IPS-18a (cell line): ENCODE data around the gene FRMD4A.
"Not testable (repeated sequence)": the region's sequence is repeated elsewhere in the genome, so short reads cannot be mapped to it uniquely, and the experiment has no call there.

Experiments
- H3K27ac ChIP-seq: one replicate; pipeline ENCODE4 v1.5.1; 2013; ENCODE audit warnings: low read length
- H3K27me3 ChIP-seq: one replicate; pipeline ENCODE4 v1.6.1; 2013; ENCODE audit warnings: mild to moderate bottlenecking, low read length; ENCODE audit not compliant: control insufficient read depth, insufficient read depth
- H3K36me3 ChIP-seq: one replicate; pipeline ENCODE4 v1.6.1; 2013; ENCODE audit warnings: low read depth, low read length; ENCODE audit not compliant: control insufficient read depth
- H3K4me1 ChIP-seq: one replicate; pipeline ENCODE4 v1.6.1; 2013; ENCODE audit warnings: low read depth, low read length; ENCODE audit not compliant: control insufficient read depth
- H3K4me3 ChIP-seq: one replicate; pipeline ENCODE4 v1.5.1; 2013; ENCODE audit warnings: low read length
- H3K9ac ChIP-seq: one replicate; pipeline ENCODE4 v1.6.1; 2013; ENCODE audit warnings: mild to moderate bottlenecking, low read length, moderate library complexity
- H3K9me3 ChIP-seq: one replicate; pipeline ENCODE4 v1.6.1; 2013; ENCODE audit warnings: low read depth, low read length; ENCODE audit not compliant: control insufficient read depth

The FRMD4A gene

GRCh38 chr10:14052931-14053330, 277.8 kb downstream of the FRMD4A start:
- H3K4me1 ChIP-seq = peaks cover 9% of the 10 kb centered on the region
- no peaks in the 10 kb centered on the region for H3K27me3 ChIP-seq
- no peak overlapping the region for H3K9ac ChIP-seq
- no peak overlapping the region for H3K27ac ChIP-seq
- no peaks in the 10 kb centered on the region for H3K36me3 ChIP-seq
- H3K4me3 ChIP-seq = no peak overlapping the region
- H3K9me3 ChIP-seq = no peaks in the 10 kb centered on the region

GRCh38 chr10:14050598-14050997, 280.1 kb downstream of the FRMD4A start:
- H3K9ac ChIP-seq = no peak overlapping the region
- H3K27ac ChIP-seq = no peak overlapping the region
- H3K9me3 ChIP-seq = no peaks in the 10 kb centered on the region
- no peaks in the 10 kb centered on the region for H3K27me3 ChIP-seq
- no peaks in the 10 kb centered on the region for H3K4me1 ChIP-seq
- H3K4me3 ChIP-seq = no peak overlapping the region
- H3K36me3 ChIP-seq = no peaks in the 10 kb centered on the region

GRCh38 chr10:14048930-14049613, 281.7 kb downstream of the FRMD4A start:
- Histone ChIP-seq H3K27ac (no peak overlapping the region), H3K27me3 (no peaks in the 10 kb centered on the region), H3K36me3 (no peaks in the 10 kb centered on the region), H3K9ac (no peak overlapping the region), H3K4me3 (no peak overlapping the region), H3K9me3 (no peaks in the 10 kb centered on the region), H3K4me1 (no peaks in the 10 kb centered on the region)

- Histone ChIP-seq H3K36me3 (no peaks in the 10 kb centered on the region), H3K4me3 (no peak overlapping the region), H3K4me1 (no peaks in the 10 kb centered on the region), H3K9me3 (no peaks in the 10 kb centered on the region), H3K9ac (no peak overlapping the region), H3K27me3 (no peaks in the 10 kb centered on the region), H3K27ac (no peak overlapping the region)
These were observed 283.3 kb downstream of the FRMD4A start for GRCh38 chr10:14047431-14047830.

- H3K9me3 ChIP-seq, H3K4me1 ChIP-seq, H3K4me3 ChIP-seq, H3K9ac ChIP-seq, H3K27ac ChIP-seq, H3K36me3 ChIP-seq, H3K27me3 ChIP-seq: not testable (repeated sequence)
These were observed 288.7 kb downstream of the FRMD4A start for GRCh38 chr10:14042051-14042450.

GRCh38 chr10:14040787-14041631, 289.7 kb downstream of the FRMD4A start:
- H3K27me3 ChIP-seq = no peaks in the 10 kb centered on the region
- no peaks in the 10 kb centered on the region for H3K9me3 ChIP-seq
- H3K4me1 ChIP-seq = no peaks in the 10 kb centered on the region
- no peaks in the 10 kb centered on the region for H3K36me3 ChIP-seq
- no peak overlapping the region for H3K27ac ChIP-seq
- no peak overlapping the region for H3K9ac ChIP-seq
- no peak overlapping the region for H3K4me3 ChIP-seq

GRCh38 chr10:14039968-14040668, 290.6 kb downstream of the FRMD4A start:
- Histone ChIP-seq H3K4me1 (no peaks in the 10 kb centered on the region), H3K27me3 (no peaks in the 10 kb centered on the region), H3K9me3 (no peaks in the 10 kb centered on the region), H3K27ac (no peak overlapping the region), H3K36me3 (no peaks in the 10 kb centered on the region), H3K9ac (no peak overlapping the region), H3K4me3 (no peak overlapping the region)

- Histone ChIP-seq H3K9me3 (no peaks in the 10 kb centered on the region), H3K4me1 (no peaks in the 10 kb centered on the region)
These were observed 294.5 kb downstream of the FRMD4A start for GRCh38 chr10:14036233-14036632.

GRCh38 chr10:14035506-14035905, 295.2 kb downstream of the FRMD4A start:
- Histone ChIP-seq H3K36me3 (no peaks in the 10 kb centered on the region), H3K9ac (no peak overlapping the region), H3K4me1 (no peaks in the 10 kb centered on the region), H3K9me3 (no peaks in the 10 kb centered on the region), H3K4me3 (no peak overlapping the region), H3K27ac (no peak overlapping the region), H3K27me3 (no peaks in the 10 kb centered on the region)

More at GRCh38 chr10:14036233-14036632, 294.5 kb downstream of the FRMD4A start:
- no peak overlapping the region for H3K27ac ChIP-seq
- no peak overlapping the region for H3K4me3 ChIP-seq
- H3K27me3 ChIP-seq = no peaks in the 10 kb centered on the region
- H3K9ac ChIP-seq = no peak overlapping the region
- H3K36me3 ChIP-seq = no peaks in the 10 kb centered on the region

GRCh38 chr10:14032406-14032998, 298.2 kb downstream of the FRMD4A start:
- Histone ChIP-seq H3K36me3 (no peaks in the 10 kb centered on the region), H3K27ac (no peak overlapping the region), H3K27me3 (no peaks in the 10 kb centered on the region), H3K4me3 (no peak overlapping the region), H3K4me1 (no peaks in the 10 kb centered on the region), H3K9ac (no peak overlapping the region), H3K9me3 (no peaks in the 10 kb centered on the region)

- H3K9ac ChIP-seq = no peak overlapping the region
These were observed 304.4 kb downstream of the FRMD4A start for GRCh38 chr10:14026325-14026724.

More at GRCh38 chr10:14026325-14026724, 304.4 kb downstream of the FRMD4A start:
- Histone ChIP-seq H3K4me1 (no peaks in the 10 kb centered on the region), H3K36me3 (no peaks in the 10 kb centered on the region), H3K4me3 (no peak overlapping the region), H3K27ac (no peak overlapping the region), H3K27me3 (no peaks in the 10 kb centered on the region), H3K9me3 (no peaks in the 10 kb centered on the region)
